ENCODE measurements around the gene IFITM10. TPM values are rescaled to one million over a fixed set of nuclear protein-coding genes. Genes with fewer than 3 reads are reported as not detected.

The IFITM10 gene
- total and polyA plus RNA-seq, 9 of the 15 experiments (the other 6 are each of a cell fraction or from before 2014, with no cell fraction given) = 0.08 to 0.13 (median 0.09) TPM; not detected in 6

DNA sequence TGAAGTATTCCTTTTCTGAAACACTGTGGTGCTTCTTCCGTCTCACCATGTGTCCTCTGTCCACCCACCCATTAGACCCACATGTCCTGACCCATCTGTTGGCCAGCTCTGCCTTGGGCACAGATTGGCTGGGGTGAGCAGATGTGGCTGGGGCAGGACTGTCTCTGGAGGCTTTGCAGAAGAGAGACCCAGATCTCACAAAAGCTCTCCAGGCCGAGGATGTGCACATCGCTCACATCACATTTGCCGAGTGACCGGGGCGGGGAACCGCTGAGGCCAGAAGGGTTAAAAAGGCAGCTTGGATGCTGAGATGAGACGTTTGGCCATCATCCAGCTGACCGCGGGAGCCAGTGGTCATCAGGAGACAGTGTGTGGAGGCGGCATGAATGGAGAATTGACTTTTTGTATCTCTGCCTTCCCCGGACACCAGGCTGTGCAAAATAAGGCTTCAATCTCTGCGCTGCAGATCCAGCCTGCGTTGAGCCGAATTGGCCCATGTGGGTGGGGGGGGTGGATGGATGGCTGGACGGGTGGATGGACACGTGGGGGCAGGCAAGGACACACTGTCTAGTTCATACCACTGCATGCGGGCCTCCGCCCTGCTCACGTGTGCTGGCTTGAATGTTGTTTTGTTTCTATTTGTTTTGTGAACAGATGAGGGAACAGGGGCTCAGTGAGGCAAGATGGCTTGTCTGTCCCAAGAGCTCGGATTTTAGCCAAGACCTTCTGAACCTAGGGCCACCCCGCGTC is 6.1 kb downstream of the IFITM10 start:
- Histone ChIP-seq H3K4me3 (no peak overlapping the region), H3K79me2 (ENCODE audit: control insufficient read depth, insufficient read depth, low read length) (no peaks in the 10 kb centered on the region), H3K36me3 (ENCODE audit: control insufficient read depth, insufficient read depth, low read length) (no peaks in the 10 kb centered on the region), H4K20me1 (replicated peaks; ENCODE audit: control insufficient read depth, insufficient read depth, low read length) (0 out of 2 replicates have a peak, but pooled peaks cover 4% of the 10 kb centered on the region), H3K9me3 (replicated peaks; ENCODE audit: control insufficient read depth, insufficient read depth, low read depth, low read length) (peaks cover 8% of the 10 kb centered on the region), H3K9ac (ENCODE audit: insufficient read depth in 1 of 2, low read depth in 2 of 2, low read length in 2 of 2) (no peak overlapping the region), H3K9me1 (ENCODE audit: control insufficient read depth, insufficient read depth, low read length) (no peaks in the 10 kb centered on the region), H3K4me2 (ENCODE audit: insufficient read depth, low read length) (no peak overlapping the region), H3K27ac (ENCODE audit: extremely low read depth, low read depth, low read length) (no peak overlapping the region), H3K27me3 (ENCODE audit: control insufficient read depth in 2 of 2, insufficient read depth in 2 of 2, low read length in 2 of 2) (peaks cover 4 to 15% of the 10 kb centered on the region in 2 experiments; a peak in 3 of 5 replicates), H3K4me1 (replicated peaks in 1 of 2; ENCODE audit: control insufficient read depth in 2 of 2, insufficient read depth in 2 of 2, low read length in 2 of 2) (peaks cover 0 to 5% of the 10 kb centered on the region in 2 experiments; a peak in 1 of 5 replicates), H2AFZ (ENCODE audit: low read depth, low read length) (no peak overlapping the region)
- peak; percentile 70 for ATAC-seq
- in situ Hi-C loops (cut with MboI) (no loop called here), intact Hi-C loops (cut with micrococcal nuclease) (no loop called here)
- CTCF ChIA-PET (ENCODE audit: low intra/inter-chr PET ratio) = interaction anchor here (0.6 to 1.6 kb wide), 2 partner anchors 27 to 88 kb away, joined by 3 to 10 read pairs; no protein-coding TSS in a partner anchor
- POLR2A ChIA-PET = interaction anchor here (0.6 kb wide), 2 partner anchors 43 to 1235 kb away, joined by 3 read pairs; no protein-coding TSS in a partner anchor
- FAIRE-seq = no peak
- 9% methylated on average over 20 of the region's 23 CpGs for WGBS (ENCODE audit: insufficient coverage, low coverage, missing lambda C conversion rate)
- no TSS peak for BruUV-seq (replicated peaks)
- DNase-seq (ENCODE audit: extremely low read depth in 1 of 4, low spot score in 3 of 4) = no peak
- TF ChIP-seq SAFB (IDR thresholded peaks at IDR 0.05; ENCODE audit: borderline replicate concordance, low read depth, low read length) (no peak), BHLHE40 (IDR thresholded peaks at IDR 0.05; ENCODE audit: low read length) (peak; percentile 88)
- TF ChIP-seq, protein P1, sequence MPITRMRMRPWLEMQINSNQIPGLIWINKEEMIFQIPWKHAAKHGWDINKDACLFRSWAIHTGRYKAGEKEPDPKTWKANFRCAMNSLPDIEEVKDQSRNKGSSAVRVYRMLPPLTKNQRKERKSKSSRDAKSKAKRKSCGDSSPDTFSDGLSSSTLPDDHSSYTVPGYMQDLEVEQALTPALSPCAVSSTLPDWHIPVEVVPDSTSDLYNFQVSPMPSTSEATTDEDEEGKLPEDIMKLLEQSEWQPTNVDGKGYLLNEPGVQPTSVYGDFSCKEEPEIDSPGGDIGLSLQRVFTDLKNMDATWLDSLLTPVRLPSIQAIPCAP (CRISPR knock-in tag; IDR thresholded peaks at IDR 0.05; ENCODE audit: borderline replicate concordance) = no peak
- TF ChIP-seq, protein P2, sequence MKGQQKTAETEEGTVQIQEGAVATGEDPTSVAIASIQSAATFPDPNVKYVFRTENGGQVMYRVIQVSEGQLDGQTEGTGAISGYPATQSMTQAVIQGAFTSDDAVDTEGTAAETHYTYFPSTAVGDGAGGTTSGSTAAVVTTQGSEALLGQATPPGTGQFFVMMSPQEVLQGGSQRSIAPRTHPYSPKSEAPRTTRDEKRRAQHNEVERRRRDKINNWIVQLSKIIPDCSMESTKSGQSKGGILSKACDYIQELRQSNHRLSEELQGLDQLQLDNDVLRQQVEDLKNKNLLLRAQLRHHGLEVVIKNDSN (CRISPR knock-in tag; IDR thresholded peaks at IDR 0.05) = peak; percentile 59
- TF ChIP-seq, protein P3, sequence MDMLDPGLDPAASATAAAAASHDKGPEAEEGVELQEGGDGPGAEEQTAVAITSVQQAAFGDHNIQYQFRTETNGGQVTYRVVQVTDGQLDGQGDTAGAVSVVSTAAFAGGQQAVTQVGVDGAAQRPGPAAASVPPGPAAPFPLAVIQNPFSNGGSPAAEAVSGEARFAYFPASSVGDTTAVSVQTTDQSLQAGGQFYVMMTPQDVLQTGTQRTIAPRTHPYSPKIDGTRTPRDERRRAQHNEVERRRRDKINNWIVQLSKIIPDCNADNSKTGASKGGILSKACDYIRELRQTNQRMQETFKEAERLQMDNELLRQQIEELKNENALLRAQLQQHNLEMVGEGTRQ (CRISPR knock-in tag; IDR thresholded peaks at IDR 0.05) = peak; percentile 32
- TF ChIP-seq, protein P4, sequence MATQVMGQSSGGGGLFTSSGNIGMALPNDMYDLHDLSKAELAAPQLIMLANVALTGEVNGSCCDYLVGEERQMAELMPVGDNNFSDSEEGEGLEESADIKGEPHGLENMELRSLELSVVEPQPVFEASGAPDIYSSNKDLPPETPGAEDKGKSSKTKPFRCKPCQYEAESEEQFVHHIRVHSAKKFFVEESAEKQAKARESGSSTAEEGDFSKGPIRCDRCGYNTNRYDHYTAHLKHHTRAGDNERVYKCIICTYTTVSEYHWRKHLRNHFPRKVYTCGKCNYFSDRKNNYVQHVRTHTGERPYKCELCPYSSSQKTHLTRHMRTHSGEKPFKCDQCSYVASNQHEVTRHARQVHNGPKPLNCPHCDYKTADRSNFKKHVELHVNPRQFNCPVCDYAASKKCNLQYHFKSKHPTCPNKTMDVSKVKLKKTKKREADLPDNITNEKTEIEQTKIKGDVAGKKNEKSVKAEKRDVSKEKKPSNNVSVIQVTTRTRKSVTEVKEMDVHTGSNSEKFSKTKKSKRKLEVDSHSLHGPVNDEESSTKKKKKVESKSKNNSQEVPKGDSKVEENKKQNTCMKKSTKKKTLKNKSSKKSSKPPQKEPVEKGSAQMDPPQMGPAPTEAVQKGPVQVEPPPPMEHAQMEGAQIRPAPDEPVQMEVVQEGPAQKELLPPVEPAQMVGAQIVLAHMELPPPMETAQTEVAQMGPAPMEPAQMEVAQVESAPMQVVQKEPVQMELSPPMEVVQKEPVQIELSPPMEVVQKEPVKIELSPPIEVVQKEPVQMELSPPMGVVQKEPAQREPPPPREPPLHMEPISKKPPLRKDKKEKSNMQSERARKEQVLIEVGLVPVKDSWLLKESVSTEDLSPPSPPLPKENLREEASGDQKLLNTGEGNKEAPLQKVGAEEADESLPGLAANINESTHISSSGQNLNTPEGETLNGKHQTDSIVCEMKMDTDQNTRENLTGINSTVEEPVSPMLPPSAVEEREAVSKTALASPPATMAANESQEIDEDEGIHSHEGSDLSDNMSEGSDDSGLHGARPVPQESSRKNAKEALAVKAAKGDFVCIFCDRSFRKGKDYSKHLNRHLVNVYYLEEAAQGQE (IDR thresholded peaks at IDR 0.05; ENCODE audit: borderline replicate concordance) = peak; percentile 29; the same call in 1 of the 2 replicates
- TF ChIP-seq, protein P4 (CRISPR knock-in tag; IDR thresholded peaks at IDR 0.05; ENCODE audit: low read depth) = no peak
- TF ChIP-seq, protein P5, sequence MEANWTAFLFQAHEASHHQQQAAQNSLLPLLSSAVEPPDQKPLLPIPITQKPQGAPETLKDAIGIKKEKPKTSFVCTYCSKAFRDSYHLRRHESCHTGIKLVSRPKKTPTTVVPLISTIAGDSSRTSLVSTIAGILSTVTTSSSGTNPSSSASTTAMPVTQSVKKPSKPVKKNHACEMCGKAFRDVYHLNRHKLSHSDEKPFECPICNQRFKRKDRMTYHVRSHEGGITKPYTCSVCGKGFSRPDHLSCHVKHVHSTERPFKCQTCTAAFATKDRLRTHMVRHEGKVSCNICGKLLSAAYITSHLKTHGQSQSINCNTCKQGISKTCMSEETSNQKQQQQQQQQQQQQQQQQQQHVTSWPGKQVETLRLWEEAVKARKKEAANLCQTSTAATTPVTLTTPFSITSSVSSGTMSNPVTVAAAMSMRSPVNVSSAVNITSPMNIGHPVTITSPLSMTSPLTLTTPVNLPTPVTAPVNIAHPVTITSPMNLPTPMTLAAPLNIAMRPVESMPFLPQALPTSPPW (CRISPR knock-in tag; IDR thresholded peaks at IDR 0.05) = peak; percentile 33; the same call in 1 of the 2 replicates

All from K562 (cell line).